Neuron (in vitro differentiated cells): ENCODE measurements around the gene YIPF3.
A peak's percentile ranks its signal among the peaks of the same experiment; 100 is the strongest.
"Not testable (repeated sequence)": the region's sequence is repeated elsewhere in the genome, so short reads cannot be mapped to it uniquely, and the experiment has no call there.

Source experiments
- H2AFZ ChIP-seq: one replicate; pipeline ENCODE4 v1.6.1; 2013; ENCODE audit warnings: low read depth, mild to moderate bottlenecking, inconsistent platforms, low read length, moderate library complexity
- H3K27me3 ChIP-seq: one replicate; pipeline ENCODE4 v1.6.1; 2013; ENCODE audit warnings: low read length; ENCODE audit not compliant: insufficient read depth
- H3K36me3 ChIP-seq: one replicate; pipeline ENCODE4 v1.6.1; 2013; ENCODE audit warnings: low read length; ENCODE audit not compliant: insufficient read depth
- H3K4me1 ChIP-seq: one replicate; pipeline ENCODE4 v1.6.1; 2013; ENCODE audit warnings: low read length; ENCODE audit not compliant: insufficient read depth
- H3K4me3 ChIP-seq: 2 replicates; pipeline ENCODE4 v1.5.1; 2013; ENCODE audit warnings: mild to moderate bottlenecking, low read length, moderate library complexity
- H3K9me3 ChIP-seq: one replicate; pipeline ENCODE4 v1.6.1; 2013; ENCODE audit warnings: low read length

The YIPF3 gene

DNA sequence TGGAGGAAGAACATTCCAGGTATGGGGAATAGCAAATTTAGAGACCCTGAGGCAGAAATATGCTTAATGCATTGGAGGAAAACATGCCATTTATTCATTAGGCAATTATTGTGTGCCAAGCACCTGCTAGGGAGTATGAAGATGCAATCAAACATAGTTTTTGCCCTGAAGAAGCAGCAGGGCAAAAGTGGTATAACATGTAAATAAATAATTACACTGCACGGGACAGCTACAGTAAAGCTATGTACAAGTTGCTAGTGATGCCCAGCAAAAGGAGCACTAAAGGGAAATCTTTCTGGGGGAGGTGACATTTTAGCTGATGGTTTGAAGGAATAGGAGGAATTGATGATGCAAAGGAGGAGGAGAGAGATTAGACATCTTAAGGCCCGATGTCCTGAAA, 40.0 kb downstream of the YIPF3 start:
- Histone ChIP-seq H3K27me3 (no peaks in the 10 kb centered on the region), H3K4me1 (peaks cover 20% of the 10 kb centered on the region), H2AFZ (peak overlapping the region; percentile 95), H3K9me3 (no peaks in the 10 kb centered on the region), H3K4me3 (peak overlapping the region; percentile 65), H3K36me3 (no peaks in the 10 kb centered on the region)

DNA sequence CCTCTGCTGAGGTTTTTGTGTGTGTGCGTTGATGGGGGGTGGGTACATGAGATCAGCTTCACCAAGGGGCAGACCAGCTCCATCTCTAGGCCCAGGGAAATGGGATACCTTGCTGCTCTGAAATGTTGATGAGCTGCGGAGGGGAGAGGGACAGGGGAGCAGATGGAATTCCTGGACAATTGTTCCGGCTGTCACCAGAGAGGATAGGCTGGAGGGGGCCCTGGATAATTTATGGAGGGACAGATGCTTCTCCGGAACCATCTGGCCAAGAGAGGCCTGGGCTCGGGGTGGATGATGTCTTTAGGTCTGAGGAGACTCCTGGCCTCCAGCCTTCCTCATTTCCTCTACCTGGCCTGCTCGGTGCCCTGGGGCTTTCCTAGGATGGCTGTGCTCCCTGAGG, 41.2 kb downstream of the YIPF3 start:
- Histone ChIP-seq H3K27me3 (no peaks in the 10 kb centered on the region), H3K9me3 (no peaks in the 10 kb centered on the region), H2AFZ (no peak overlapping the region), H3K4me3 (no peak overlapping the region), H3K36me3 (no peaks in the 10 kb centered on the region), H3K4me1 (peaks cover 17% of the 10 kb centered on the region)

DNA sequence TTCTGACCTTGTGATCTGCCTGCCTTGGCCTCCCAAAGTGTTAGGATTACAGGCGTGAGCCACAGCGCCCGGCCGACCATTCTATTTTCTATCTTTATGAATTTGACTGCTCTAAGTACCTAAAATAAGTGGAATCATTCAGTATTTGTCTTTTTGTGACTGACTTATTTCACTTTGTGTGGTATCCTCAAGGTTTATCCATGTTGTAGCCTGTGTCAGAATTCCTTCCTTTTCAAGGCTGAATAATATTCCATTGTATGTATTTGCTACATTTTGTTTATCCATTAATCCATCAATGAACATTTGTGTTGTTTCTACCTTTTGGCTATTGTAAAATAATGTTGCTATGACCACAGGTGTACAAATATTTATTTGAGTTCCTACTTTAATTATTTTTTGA, 44.2 kb downstream of the YIPF3 start:
- Histone ChIP-seq H3K9me3 (no peaks in the 10 kb centered on the region), H3K4me3 (no peak overlapping the region), H3K27me3 (no peaks in the 10 kb centered on the region), H3K36me3 (no peaks in the 10 kb centered on the region), H2AFZ (no peak overlapping the region), H3K4me1 (peaks cover 11% of the 10 kb centered on the region)

DNA sequence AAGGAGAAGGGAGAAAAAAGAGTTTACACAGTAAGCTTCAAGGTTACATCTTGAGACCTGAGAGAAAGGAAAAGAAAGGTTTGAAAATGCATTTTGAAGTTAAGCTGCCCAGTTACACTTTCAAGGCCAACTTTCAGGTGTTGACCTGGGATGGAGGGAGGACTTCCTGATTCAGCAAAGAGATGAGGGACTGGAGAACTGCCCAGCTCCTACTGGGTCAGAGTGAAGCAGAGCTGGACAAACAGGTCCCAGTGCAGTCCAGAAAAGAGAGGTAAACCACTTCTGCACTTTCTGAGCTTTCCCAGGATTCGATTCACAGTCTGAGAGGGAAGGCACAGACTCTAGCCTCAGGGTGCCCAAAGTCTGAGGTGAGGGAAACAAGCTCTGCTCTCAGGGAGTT, 45.3 kb downstream of the YIPF3 start:
- H3K4me3 ChIP-seq, result no peak overlapping the region
- H2AFZ ChIP-seq, result no peak overlapping the region
- no peaks in the 10 kb centered on the region for H3K36me3 ChIP-seq
- peaks cover 7% of the 10 kb centered on the region for H3K4me1 ChIP-seq
- no peaks in the 10 kb centered on the region for H3K9me3 ChIP-seq
- H3K27me3 ChIP-seq, result no peaks in the 10 kb centered on the region

DNA sequence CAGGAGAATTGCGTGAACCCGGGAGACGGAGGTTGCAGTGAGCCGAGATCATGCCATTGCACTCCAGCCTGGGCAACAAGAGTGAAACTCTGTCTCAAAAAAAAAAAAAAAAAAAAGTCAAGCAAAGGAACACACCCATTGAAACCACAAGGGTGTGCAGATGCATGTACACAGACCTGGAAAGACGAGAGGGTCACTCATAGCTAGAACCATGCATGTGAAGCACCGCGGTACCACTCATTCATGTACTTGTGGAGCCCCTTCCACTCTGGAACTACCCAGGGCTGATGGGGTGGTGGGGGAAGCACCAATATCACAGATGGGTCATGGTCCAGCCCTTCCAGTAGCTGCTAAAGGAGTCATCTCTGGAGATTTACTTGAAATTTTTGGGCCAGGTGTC, 46.8 kb downstream of the YIPF3 start:
- Histone ChIP-seq H3K4me1 (peaks cover 7% of the 10 kb centered on the region), H3K9me3 (no peaks in the 10 kb centered on the region), H3K27me3 (no peaks in the 10 kb centered on the region), H2AFZ (no peak overlapping the region), H3K4me3 (no peak overlapping the region), H3K36me3 (no peaks in the 10 kb centered on the region)

DNA sequence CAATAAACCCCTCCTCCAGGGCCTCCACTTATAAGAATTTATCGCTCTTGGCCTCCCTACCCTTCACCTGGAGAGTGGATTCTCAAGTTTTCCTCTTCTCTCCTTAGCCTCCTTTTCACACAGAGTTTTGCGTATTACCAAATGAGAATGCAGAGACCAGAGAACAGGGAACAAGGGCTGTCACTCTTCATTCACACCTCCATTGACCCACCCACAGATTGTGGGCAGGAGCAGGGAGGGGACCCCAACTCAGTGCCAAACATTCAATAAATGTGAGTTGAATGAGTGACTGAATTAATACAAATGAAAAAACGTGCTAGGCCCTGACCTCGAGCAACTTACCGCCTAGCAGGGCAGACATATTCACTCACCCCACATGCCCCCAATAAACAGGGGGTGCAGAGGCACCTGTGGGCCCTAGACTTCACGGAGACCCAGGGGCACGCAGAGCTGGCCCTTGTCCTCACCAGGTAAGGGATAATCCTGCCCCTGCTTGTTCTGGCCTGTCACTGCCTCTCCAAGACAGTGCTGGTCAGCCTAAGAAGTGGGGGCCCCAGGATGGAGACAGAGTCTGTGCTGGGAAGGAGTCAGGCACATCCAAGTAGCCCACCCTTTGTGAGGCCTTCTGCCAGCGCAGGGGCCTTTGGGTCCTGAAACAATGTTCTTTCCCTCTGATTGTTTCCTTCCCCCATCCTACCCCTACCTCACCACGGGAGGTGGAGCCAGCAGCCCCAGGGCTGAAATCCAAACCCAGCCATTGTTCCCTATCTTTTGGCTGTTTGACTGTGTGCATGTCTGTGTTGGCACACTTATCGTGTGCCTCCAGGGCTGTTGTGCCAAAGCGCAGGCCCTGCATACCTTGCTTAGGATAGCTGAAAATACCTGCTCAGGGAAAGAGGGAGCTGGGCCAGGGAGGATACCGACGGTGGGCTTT, 47.7 kb downstream of the YIPF3 start:
- no peaks in the 10 kb centered on the region for H3K27me3 ChIP-seq
- peaks cover 7% of the 10 kb centered on the region for H3K4me1 ChIP-seq
- H3K4me3 ChIP-seq, result no peak overlapping the region
- H3K36me3 ChIP-seq, result no peaks in the 10 kb centered on the region
- no peak overlapping the region for H2AFZ ChIP-seq
- H3K9me3 ChIP-seq, result no peaks in the 10 kb centered on the region

- Histone ChIP-seq H3K36me3 (no peaks in the 10 kb centered on the region), H3K4me3 (no peak overlapping the region), H3K27me3 (no peaks in the 10 kb centered on the region), H3K4me1 (peaks cover 7% of the 10 kb centered on the region), H3K9me3 (no peaks in the 10 kb centered on the region), H2AFZ (no peak overlapping the region)
Measured at GRCh38 chr6:43468240-43468639, 48.5 kb downstream of the YIPF3 start.

- Histone ChIP-seq H3K4me3 (no peak overlapping the region), H3K4me1 (peaks cover 7% of the 10 kb centered on the region), H2AFZ (no peak overlapping the region), H3K36me3 (no peaks in the 10 kb centered on the region), H3K9me3 (no peaks in the 10 kb centered on the region), H3K27me3 (no peaks in the 10 kb centered on the region)
Measured at GRCh38 chr6:43467752-43468151, 49.0 kb downstream of the YIPF3 start.

DNA sequence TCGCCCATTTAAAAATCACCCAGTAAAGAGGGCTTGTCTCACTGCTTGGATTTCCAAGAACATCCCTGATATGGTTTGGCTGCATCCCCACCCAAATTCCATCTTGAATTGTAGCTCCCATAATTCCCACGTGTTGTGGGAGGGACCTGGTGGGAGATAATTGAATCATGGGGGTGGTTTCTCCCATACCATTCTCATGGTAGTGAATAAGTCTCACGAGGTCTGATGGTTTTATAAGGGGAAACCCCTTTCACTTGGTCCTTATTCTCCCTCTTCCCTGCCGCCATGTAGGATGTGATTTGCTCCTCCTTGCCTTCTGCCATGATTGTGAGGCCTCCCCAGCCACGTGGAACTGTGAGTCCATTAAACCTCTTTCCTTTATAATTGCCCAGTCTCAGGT, 49.5 kb downstream of the YIPF3 start:
- H2AFZ ChIP-seq, H3K9me3 ChIP-seq, H3K36me3 ChIP-seq, H3K27me3 ChIP-seq, H3K4me3 ChIP-seq, H3K4me1 ChIP-seq: not testable (repeated sequence)

GRCh38 chr6:43465948-43466347, 50.8 kb downstream of the YIPF3 start:
- Histone ChIP-seq H3K4me1 (peaks cover 7% of the 10 kb centered on the region), H3K4me3 (no peak overlapping the region), H3K9me3 (no peaks in the 10 kb centered on the region), H3K36me3 (no peaks in the 10 kb centered on the region), H2AFZ (no peak overlapping the region), H3K27me3 (no peaks in the 10 kb centered on the region)

DNA sequence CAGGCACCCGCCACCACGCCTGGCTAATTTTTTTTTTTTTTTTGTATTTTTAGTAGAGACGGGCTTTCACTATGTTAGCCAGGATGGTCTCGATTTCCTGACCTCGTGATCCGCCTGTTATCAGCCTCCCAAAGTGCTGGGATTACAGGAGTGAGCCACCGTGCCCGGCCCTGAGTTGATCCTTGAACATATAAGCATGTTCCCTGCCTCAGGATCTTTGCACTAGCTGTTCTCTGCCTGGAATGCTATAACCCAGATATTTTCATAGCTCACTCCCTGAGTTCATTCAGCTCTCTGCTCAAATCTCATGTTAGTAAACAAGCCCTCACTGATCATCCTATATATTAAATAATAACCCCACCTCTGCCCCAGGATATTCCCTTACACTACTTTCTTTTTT, 52.4 kb downstream of the YIPF3 start:
- Histone ChIP-seq H3K27me3 (no peaks in the 10 kb centered on the region), H3K9me3 (no peaks in the 10 kb centered on the region)

DNA sequence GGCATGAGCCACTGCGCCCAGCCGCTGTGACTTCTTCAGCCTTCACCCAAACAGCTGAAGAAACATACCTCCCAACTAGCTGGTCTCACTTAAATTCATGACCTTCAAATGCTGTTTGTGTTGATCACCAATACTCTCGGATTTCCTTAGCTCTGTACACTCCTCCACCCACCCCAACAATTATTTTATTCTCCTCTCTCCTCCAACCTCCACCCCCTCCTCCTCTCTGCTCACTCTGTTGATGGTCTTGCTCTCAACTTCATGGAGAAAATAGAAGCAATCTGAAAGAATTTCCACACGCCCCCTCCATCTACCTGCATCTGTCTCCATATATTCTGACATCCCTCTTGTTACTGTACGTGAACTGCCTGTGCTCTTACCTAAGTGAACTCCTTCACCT, 54.8 kb downstream of the YIPF3 start:
- Histone ChIP-seq H2AFZ (no peak overlapping the region), H3K4me1 (no peaks in the 10 kb centered on the region), H3K36me3 (no peaks in the 10 kb centered on the region), H3K9me3 (no peaks in the 10 kb centered on the region), H3K4me3 (no peak overlapping the region), H3K27me3 (peaks cover 2% of the 10 kb centered on the region)

More for the DNA sequence above, 52.4 kb downstream of the YIPF3 start:
- Histone ChIP-seq H3K36me3 (no peaks in the 10 kb centered on the region), H2AFZ (no peak overlapping the region), H3K4me3 (no peak overlapping the region), H3K4me1 (peaks cover 5% of the 10 kb centered on the region)
